H7 (cell line): ENCODE results near the gene ADK. TPM values are rescaled to one million over a fixed set of nuclear protein-coding genes. Genes with fewer than 3 reads are reported as not detected.

Experiments
- DNase-seq: peaks from one replicate; pipeline ENCODE4 v3.0.0; 2012
- H3K27me3 ChIP-seq: 2 replicates; pipeline ENCODE4 v1.6.0; 2011; ENCODE audit warnings: mild to moderate bottlenecking, low read length; ENCODE audit not compliant: control insufficient read depth, insufficient read depth
- H3K36me3 ChIP-seq: replicated peaks from 2 replicates; pipeline ENCODE4 v1.5.1; 2011; ENCODE audit warnings: low read length; ENCODE audit not compliant: control insufficient read depth, insufficient read depth
- H3K4me3 ChIP-seq: 2 replicates; pipeline ENCODE4 v1.5.1; 2011; ENCODE audit warnings: low read depth, mild to moderate bottlenecking, control low read depth, low read length, moderate library complexity; ENCODE audit not compliant: insufficient read depth
- total RNA-seq: library from RNA; depleted of rRNA; stranded (reverse); fragments of >200 nt; shearing (Covaris generic); gene quantifications from 2 replicates; pipeline ENCODE4 v1.2.3, GENCODE V29; 2014

ADK gene
- total RNA-seq, 1 experiment from 2014 or later, result 20.1 TPM

DNA sequence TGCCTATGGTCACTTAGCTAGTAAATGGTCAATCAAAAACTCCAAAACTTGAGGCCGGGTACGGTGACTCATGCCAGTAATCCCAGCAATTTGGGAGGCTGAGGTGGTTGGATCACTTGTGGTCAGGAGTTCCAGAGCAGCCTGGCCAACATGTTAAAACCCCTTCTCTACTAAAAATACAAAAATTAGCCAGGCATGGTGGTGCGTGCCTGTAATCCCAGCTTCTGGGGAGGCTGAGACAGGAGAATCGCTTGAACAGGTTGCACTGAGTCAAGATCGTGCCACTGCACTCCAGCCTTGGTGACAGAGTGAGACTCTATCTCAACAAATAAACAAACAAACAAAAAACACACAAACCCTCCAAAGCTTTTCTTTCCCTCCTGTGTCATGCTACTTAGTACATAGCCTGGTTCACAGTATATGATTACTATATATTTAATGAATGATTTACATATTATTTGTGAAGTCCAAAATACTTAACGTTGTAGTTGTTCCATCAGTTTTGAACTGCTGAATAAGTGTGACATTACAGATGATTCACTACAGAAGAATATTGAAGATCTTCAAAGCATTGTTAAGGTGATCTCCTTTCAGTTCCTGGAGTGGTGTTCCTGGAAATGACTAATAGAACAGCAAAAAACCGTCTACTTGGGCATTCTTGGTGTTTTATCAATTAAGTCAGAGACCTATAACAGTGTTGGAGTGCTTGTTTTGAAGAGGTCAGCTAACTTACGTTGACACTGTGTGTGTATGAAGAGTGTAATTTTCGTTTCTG lies 72.9 kb downstream of the ADK start:
- Histone ChIP-seq H3K36me3 (no peaks in the 10 kb centered on the region), H3K4me3 (no peak overlapping the region), H3K27me3 (no peaks in the 10 kb centered on the region)
- DNase-seq, result no peak

GRCh38 chr10:74227697-74228424 lies 76.8 kb downstream of the ADK start:
- no peak for DNase-seq

DNA sequence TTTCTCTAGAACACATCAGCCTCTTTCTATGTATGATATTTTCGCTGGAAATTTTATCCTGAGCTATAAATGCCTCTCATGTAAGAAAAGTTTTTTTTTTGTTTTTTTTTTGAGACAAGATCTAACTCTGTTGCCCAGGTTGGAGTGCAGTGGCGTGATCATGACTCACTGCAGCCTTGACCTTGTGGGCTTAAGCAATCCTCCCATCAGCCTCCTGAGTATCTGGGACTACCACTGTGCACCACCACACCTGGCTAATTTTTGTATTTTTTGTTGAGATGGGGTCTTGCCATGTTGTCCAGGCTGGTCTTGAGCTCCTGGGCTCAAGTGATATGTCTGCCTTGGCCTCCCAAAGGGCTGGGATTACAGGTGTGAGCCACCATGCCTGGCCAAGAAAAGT lies 80.4 kb downstream of the ADK start:
- Histone ChIP-seq H3K36me3 (no peaks in the 10 kb centered on the region), H3K4me3 (no peak overlapping the region), H3K27me3 (no peaks in the 10 kb centered on the region)
- DNase-seq, result no peak

More at GRCh38 chr10:74227697-74228424, 76.8 kb downstream of the ADK start:
- H3K4me3 ChIP-seq, result no peak overlapping the region
- H3K36me3 ChIP-seq, result no peaks in the 10 kb centered on the region
- no peaks in the 10 kb centered on the region for H3K27me3 ChIP-seq

GRCh38 chr10:74233281-74233680 lies 82.3 kb downstream of the ADK start:
- Histone ChIP-seq H3K4me3 (no peak overlapping the region), H3K36me3 (no peaks in the 10 kb centered on the region), H3K27me3 (no peaks in the 10 kb centered on the region)
- DNase-seq, result no peak

DNA sequence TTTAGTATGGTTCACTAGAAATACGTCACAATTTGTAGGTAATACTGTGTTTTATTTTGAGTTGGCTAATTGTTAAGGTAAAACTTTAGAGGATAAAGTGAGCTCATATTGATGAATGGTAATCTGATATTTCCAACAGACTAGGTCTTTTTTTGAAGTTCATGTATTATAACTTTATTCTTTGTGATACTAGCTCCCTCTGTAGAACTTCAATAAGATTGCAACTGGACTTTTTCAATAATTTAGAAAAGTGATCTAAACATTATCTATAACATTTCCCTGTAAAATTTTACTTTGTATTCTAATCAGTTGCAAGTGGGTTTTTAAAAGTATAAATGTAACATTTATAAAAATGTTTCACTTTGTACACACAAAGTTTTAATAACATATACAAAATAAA lies 83.5 kb downstream of the ADK start:
- Histone ChIP-seq H3K4me3 (no peak overlapping the region), H3K36me3 (no peaks in the 10 kb centered on the region), H3K27me3 (no peaks in the 10 kb centered on the region)
- DNase-seq, result no peak

DNA sequence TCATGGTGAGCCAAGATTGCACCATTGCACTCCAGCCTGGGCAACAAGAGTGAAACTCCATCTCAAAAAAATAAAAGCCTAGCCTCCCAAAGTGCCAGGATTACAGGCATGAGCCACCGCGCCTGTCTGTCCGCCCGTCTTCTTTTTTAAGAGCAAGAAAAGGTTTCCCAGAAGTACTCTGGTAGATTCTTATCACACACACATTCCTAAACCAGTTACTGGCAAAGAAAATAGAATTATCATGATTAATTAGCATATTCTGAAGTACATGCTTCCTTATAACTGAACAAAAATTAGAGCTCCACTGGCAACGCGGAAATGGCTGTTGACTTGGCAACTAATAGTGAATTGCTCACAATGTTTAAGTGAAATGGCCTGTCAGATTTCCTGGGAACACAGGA lies 87.0 kb downstream of the ADK start:
- DNase-seq, result no peak
- H3K4me3 ChIP-seq, result no peak overlapping the region
- H3K36me3 ChIP-seq, result peaks cover 2% of the 10 kb centered on the region
- H3K27me3 ChIP-seq, result no peaks in the 10 kb centered on the region

DNA sequence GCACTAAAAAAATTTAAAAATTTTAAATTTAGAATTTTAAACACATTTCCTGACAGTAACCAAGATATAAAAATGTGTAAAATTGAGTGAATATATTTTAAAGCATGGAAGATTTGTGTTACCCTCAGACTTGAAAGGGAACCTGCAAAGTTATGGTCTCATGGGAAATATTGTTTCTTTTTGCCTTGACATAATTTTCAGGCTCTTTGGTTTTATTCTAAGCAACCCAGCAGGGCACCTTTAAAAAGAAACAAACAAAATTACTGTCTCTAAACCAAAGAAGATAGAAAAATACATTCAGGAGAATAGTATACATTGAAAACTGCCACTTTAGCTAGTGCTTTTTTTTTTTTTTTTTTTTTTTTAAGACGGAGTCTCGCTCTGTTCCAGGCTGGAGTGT lies 87.5 kb downstream of the ADK start:
- Histone ChIP-seq H3K36me3 (peaks cover 2% of the 10 kb centered on the region), H3K27me3 (no peaks in the 10 kb centered on the region), H3K4me3 (no peak overlapping the region)
- DNase-seq, result no peak

- no peaks in the 10 kb centered on the region for H3K27me3 ChIP-seq
- peaks cover 2% of the 10 kb centered on the region for H3K36me3 ChIP-seq
- DNase-seq, result no peak
- H3K4me3 ChIP-seq, result no peak overlapping the region
Measured at GRCh38 chr10:74243067-74243466, 92.0 kb downstream of the ADK start.

DNA sequence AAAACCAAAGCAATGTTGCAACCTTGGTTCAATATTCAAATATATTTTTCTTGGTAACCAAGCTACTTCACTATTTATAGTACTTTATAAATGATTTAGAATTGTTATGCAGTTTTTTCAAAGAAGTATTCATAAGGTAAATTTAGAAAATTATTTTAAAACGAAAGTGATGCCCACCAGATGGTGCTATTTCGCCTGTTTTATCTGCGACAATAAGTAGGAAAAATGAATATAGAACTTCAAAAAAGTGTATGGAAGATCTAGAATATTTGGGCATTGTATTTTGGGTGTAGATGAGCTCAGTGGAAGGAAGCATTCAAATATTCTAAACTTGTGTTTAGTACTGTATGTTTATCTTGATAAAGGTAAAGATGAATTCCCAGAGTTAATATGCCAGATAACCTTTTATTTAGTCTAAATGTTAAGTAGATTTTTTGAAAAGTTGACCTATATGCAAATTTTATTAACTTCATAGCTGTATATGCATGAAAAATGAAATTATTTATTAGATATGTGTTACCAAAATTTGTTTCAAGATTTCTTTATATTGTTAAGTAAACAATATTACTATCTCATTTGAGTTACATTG lies 93.2 kb downstream of the ADK start:
- peaks cover 2% of the 10 kb centered on the region for H3K36me3 ChIP-seq
- H3K4me3 ChIP-seq, result no peak overlapping the region
- H3K27me3 ChIP-seq, result no peaks in the 10 kb centered on the region
- DNase-seq, result no peak

GRCh38 chr10:74244807-74245206 lies 93.8 kb downstream of the ADK start:
- peaks cover 2% of the 10 kb centered on the region for H3K36me3 ChIP-seq
- DNase-seq, result no peak

DNA sequence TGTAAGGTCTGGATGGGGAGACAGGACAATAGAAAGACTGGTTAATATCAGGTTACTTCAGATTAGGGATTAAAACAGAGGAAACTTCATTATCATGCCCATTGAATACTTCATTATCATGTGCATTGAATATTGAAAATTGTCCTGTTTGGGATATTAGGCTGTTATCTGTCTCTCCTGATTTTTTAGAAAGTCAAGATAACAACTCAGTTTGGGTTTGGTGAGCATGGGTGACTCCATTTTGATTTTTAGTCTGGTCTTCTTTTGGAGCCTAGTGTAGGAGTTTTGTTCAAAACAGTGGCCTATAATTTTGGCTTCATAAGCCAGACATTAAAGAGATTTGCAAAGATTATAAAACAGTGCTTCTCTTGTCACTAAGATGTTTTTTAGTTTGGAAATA lies 95.5 kb downstream of the ADK start:
- Histone ChIP-seq H3K27me3 (no peaks in the 10 kb centered on the region), H3K36me3 (peaks cover 2% of the 10 kb centered on the region), H3K4me3 (no peak overlapping the region)
- DNase-seq, result no peak

More at GRCh38 chr10:74244807-74245206, 93.8 kb downstream of the ADK start:
- Histone ChIP-seq H3K4me3 (no peak overlapping the region), H3K27me3 (no peaks in the 10 kb centered on the region)

DNA sequence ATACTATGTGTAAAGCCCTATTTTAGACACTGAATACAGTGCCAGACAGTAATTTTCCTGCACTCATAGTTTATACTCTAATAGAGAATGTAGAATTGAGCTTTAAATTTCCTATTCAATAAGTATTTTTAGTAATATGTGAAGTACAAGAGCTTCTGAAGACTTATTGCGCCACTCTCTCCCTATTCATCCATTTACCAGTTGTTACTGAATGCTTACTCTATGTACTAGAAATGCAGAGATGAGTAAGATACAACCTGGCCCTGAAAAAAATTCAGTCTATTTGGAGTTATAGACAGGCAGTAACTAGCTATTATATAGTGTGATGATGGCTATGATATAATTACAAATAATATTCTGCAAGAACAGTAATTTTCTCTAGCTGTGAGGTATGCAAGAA lies 98.8 kb downstream of the ADK start:
- Histone ChIP-seq H3K36me3 (no peaks in the 10 kb centered on the region), H3K4me3 (no peak overlapping the region), H3K27me3 (no peaks in the 10 kb centered on the region)
- no peak for DNase-seq

DNA sequence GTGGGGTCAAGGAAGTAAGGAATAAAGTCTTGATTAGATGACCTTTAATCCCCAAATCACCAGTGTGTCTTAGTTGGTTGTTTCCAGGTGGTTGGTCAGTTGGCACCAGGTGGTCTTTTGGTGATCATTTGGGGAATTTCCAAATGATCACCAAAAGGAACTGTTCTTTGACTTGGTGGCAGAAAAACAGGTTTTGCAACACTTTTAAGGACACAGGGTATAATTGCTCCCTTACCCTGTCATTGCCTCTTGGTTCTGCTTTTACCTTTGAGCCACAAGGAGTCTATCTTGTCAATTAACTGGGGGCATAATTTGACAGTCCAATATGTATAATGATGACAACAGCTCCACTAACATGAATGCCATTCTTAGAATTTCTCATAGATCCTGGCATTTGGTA lies 104.2 kb downstream of the ADK start:
- H3K27me3 ChIP-seq, result no peaks in the 10 kb centered on the region
- H3K4me3 ChIP-seq, result no peak overlapping the region
- no peaks in the 10 kb centered on the region for H3K36me3 ChIP-seq
- no peak for DNase-seq

- H3K4me3 ChIP-seq, result no peak overlapping the region
- DNase-seq, result no peak
- no peaks in the 10 kb centered on the region for H3K27me3 ChIP-seq
- H3K36me3 ChIP-seq, result no peaks in the 10 kb centered on the region
Measured at GRCh38 chr10:74255888-74256357, 104.9 kb downstream of the ADK start.

DNA sequence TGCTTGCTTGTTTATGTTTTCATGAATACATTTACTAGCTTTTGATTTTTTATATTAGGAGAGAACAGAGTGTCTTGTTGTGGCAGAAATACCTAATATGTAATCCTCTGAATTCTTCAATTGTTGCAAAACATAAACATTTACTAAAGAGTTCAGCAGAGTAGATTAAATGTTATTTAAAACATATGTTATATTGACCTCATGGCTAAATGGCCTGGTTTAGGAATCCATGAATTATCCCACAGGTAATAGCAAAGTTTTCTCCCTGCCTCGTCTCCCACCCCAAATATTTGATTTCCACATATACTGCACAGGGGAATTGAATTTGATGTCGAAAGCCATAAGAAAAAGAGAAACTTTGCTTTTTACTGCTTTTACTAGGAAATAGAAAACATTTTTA lies 111.8 kb downstream of the ADK start:
- H3K36me3 ChIP-seq, result no peaks in the 10 kb centered on the region
- H3K4me3 ChIP-seq, result no peak overlapping the region
- H3K27me3 ChIP-seq, result no peaks in the 10 kb centered on the region
- no peak for DNase-seq
